ENCODE results near the gene NFKBIA.
A peak's percentile ranks its signal among the peaks of the same experiment; 100 is the strongest.
"Not testable (repeated sequence)": the region's sequence is repeated elsewhere in the genome, so short reads cannot be mapped to it uniquely, and the experiment has no call there.

The NFKBIA gene, protein sequence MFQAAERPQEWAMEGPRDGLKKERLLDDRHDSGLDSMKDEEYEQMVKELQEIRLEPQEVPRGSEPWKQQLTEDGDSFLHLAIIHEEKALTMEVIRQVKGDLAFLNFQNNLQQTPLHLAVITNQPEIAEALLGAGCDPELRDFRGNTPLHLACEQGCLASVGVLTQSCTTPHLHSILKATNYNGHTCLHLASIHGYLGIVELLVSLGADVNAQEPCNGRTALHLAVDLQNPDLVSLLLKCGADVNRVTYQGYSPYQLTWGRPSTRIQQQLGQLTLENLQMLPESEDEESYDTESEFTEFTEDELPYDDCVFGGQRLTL

DNA sequence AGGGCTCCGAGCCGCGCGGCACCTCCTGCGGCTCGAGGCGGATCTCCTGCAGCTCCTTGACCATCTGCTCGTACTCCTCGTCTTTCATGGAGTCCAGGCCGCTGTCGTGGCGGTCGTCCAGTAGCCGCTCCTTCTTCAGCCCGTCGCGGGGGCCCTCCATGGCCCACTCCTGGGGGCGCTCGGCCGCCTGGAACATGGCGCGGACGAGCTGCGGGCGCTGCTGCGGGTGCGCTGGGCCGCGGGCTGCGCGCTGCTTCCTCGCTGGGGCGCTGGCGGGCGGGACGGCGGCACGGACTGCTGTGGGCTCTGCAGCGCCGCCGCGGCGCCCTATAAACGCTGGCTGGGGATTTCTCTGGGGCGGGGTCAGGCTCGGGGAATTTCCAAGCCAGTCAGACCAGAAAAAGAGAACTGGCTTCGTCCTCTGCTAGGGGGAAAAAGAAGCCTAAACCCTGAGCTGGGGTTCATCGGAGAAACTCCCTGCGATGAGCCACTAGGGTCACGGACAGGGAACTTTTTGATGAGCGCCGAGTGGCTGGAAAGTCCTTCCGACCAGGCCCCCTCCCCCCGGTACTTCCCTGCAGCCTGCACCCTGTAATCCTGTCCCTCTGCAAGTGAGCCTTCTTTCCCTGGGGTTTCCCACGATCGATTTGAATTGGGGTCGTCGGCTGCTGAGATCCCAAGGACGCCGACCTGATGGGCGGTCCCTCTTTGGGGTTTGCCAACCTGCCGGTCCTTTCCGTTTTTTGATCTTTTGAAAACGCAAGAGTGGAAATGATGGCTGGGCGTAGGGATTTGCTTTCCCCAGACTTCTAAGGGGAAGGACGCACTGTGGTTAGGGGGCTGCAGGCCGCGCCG lies at the start of gene NFKBIA:
Gene NFKBIA (minus strand): TSS at position 301 of the 855 bp plus-strand sequence. CDS start 105 bp downstream, at position 196.
- peak; percentile 91 to 93 for DNase-seq (ENCODE audit: low read depth in 2 of 2)

DNA sequence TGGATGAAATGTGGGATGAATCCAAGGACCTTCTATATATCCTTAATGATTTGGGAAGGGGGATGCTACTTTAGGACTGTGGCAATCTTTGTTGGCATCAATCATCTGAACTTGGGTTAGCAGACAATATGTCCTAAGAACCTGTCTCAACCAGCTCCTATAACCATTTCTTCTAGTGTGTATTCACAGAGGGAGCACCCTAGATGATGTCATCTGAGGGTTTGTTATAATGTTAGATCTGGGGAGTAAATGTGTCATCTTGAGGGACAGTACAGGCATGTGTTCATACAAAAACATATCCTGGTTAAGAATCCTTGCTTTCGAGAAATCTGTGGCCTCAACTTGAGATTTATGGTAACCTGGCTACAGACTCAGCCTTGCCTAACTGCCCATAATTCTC lies 41.9 kb upstream of the NFKBIA start:
- no peak for DNase-seq (ENCODE audit: low read depth in 2 of 2)

DNA sequence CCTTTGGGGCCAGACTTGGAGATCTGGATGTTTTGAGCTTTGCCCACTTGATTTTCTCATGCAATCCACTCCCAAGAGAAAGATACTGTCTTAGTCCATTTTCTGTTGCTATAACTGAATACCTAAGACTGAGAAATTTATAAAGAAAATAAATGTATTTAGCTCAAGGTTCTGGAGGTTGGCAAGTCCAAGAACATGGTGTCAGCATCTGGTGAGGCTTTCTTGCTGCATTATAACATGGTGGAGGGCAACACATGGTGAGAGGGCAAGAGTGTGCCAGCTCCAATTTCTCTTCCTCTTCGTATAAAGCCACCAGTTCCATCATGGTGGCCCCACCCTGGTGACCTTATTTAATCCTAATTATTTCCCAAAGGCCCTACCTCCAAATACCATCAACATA lies 39.6 kb upstream of the NFKBIA start:
- no peak for DNase-seq (ENCODE audit: low read depth in 2 of 2)

DNA sequence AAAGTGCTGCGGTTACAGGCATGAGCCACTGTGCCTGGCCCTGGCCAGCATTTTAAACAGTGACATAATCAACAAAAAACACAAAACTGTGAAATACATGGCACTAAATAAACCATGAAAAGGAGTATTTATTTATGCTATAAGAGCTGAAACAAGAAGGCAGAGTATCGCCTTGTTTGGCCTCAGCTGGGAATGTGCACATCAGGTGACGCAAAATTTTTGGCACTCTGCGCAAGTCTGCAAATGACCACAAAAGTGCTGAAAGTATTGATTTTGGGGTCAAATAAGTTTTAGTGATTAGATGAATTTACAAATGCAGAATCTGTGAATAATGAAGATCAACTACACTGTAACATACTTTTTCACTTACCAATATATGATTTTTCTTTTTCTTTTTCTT lies 36.6 kb upstream of the NFKBIA start:
- DNase-seq (ENCODE audit: low read depth in 2 of 2), result no peak

DNA sequence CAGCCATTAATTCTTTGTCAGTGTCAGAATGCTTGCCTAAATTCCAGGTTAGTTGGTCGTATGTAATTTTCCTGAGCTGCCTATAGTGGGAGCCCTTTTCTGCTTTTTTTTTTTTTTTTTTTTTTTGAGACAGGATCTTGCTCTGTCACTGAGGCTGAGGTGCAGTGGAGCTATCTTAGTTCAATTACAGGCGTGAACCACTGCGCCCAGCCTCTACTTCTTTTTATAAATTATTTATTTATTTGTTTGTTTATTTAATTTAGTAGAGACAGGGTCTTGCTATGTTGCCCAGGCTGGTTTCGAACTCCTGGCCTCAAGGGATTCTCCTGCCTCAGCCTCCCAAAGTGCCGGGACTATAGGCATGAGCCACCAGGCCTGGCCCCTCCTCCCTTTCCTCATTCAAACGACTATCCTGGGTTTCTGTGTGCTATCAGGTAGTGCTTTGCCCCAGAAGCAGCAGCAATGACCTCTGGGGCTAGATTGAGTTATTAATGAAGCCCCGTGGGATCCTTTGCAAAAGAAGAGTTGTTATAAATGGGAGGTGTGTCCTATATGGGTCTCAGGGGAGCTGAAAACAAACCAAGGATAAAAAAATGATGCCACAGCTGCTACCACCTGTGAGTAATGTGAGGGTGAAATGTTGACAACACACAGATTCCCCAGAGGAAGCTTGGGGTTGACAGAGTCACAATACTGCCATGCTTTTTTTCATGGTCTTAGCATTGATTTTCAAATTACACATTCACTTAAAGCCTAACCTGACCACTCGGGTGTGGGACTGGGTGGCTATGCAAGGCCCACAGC lies 34.6 kb upstream of the NFKBIA start:
- DNase-seq (ENCODE audit: low read depth in 2 of 2), result no peak

DNA sequence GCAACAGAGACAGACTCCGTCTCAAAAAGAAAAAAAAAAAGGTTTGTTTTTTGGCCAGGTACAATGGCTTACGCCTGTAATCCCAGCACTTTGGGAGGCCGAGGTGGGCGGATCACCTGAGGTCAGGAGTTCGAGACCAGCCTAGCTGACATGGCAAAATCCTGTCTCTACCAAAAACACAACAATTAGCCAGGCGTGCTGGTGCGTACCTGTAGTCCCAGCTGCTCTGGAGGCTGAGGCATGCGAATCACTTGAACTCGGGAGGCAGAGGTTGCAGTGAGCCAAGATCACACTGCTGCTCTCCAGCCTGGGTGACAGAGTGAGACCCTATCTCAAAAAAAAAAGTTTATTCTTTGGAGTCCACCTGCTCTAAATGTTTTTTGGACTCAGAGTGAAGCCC lies 33.9 kb upstream of the NFKBIA start:
- not testable (repeated sequence) for DNase-seq (ENCODE audit: low read depth in 2 of 2)

DNA sequence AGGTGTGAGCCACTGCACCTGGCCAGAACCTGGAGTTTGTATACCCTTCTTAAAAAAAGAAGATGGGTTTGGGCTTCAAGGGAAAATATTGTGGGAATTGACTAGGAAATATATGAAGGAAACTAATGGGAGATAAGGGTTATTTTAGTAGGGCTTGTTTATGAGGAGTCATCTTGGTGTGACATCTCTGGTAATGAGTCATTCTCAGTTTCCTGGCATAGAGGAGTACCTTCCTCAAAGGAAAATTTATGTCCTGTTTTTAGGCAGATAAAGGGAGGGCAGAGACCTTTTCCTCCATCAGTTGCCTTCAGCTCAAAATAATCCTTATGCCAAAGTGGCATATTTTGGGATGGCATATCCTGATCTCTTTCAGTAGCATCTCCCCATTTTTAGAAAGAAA lies 30.6 kb upstream of the NFKBIA start:
- DNase-seq (ENCODE audit: low read depth in 2 of 2), result no peak

DNA sequence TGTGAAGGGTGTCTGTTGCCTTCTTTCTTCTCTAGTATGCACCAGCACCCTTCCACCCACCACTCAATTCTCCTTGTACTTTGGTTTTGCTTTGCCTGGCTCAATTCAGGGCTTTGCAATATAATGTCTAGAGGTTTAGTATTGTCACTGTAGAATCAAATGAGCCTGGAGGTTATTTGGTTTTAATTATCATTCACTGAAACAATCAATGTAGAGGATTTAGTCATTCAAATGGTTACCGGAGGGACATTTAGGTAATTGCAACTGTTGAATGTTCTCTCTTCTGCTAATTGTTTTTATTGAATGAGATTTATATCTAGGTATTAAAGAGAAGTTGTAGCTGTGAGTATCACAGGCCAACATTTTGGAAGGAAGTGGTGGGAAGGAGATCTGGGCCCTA lies 29.3 kb upstream of the NFKBIA start:
- no peak for DNase-seq (ENCODE audit: low read depth in 2 of 2)

DNA sequence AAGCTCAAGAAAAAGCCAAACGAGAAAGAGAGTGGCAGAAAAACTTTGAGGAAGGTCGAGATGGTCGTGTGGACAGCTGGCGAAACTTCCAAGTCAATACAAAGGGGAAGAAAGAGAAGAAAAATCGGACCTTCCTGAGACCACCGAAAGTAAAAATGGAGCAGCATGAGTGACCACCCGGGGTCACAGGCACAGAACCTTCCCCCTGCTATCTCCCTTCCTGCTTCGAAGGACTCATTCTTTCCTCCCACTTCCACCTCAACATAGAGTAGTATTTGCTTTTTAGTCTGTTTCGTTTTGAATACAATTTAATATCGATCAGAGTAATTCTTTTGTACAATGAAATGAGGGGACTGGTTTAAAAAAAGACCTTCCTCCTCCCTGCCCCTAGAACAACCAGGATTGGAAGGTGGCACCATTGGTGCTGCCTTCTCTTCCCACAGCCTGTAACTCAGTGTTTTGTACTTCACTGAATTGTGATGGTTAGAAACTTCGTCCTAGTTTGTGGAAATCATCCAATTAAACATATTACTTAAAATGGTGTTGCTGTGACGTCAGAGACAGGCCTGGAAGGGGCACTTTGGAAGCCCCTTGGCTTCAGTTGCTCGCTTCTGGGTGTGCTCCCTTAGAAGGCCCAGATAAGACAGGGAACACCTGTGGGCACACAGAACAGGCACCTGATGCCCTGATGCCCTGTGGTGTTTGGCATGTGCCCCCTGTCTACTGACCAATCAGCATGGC lies 26.1 kb upstream of the NFKBIA start:
- no peak for DNase-seq (ENCODE audit: low read depth in 2 of 2)

DNA sequence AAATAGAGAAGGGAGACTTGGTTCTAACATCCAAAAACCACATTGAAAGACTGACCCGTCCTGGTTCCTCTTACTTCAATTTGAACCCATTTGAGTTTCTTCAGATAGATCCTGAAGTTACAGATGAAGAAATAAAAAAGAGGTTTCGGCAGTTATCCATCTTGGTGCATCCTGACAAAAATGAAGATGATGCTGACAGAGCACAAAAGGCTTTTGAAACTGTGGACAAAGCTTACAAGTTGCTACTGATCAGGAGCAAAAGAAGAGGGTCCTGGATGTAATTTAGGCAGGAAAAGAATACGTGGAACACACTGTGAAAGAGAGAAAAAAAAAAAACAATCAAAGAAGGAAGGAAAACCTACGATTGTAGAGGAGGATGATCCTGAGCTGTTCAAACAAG lies 25.4 kb upstream of the NFKBIA start:
- DNase-seq (ENCODE audit: low read depth in 2 of 2), result no peak

DNA sequence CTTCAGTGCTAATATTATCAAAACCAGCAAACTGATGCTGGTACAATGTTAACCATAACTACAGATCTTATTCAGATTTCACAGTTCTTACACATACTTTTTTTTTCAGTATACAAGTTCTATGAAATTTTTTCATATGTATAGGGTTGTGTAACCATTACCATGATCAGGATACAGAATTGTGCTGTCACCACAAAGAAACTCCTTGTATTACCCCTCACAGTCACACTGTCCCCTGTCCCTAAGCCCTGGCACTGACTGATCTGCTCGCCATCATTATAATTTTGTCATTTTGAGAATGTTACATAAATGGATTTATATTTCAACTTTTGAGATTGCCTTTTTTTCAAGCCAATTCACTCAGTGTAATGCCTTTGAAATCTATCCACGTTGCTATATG lies 21.3 kb upstream of the NFKBIA start:
- no peak for DNase-seq (ENCODE audit: low read depth in 2 of 2)

DNA sequence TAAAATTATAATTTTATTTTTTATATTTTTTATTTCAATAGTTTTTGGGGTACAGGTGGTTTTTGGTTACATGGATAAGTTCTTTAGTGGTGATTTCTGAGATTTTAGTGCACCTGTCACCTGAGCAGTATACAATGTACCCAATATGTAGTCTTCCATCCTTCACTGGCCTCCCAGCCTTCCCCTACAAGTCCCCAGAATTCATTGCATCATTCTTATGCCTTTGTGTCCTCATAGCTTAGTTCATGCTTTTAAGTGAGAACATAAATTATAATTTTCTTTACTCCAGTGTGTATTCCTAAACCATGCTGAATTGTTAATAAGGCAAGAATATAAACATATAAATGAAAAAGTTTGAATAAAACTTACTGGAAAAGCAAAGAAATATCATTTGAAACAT lies 19.1 kb upstream of the NFKBIA start:
- DNase-seq (ENCODE audit: low read depth in 2 of 2), result no peak

DNA sequence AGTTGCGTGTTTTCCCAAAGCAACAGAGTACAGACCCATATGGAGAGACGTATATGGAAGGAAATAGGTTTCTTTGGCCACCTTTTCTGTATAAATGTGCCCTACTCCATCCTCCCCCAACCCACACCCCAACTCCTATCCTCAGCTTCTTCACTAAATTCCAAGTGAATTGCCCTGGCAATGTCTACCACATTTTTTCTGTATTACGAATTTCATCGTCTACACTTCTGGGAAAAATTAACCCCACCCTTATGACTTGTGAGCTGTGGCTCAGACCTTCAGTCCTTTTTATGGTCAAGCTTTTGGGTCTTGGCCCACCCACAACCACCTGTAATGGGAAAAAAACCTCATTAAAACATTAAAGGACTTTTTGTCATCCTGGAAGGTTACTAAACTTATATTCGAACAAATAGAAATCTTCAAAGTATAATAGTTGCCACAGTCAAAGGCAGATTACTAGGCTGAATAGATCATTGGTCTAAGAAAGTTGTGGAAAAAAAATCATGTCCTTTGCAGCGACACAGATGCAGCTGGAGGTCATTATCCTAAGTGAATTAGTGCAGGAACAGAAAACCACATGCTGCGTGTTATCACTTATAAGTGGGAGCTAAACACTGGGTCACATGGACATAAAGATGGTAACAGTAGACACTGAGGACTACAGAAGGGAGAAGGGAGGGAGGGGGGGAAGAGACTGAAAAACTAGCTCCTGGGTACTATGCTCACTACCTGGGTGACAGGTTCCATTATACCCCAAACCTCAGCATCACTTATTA lies 15.7 kb upstream of the NFKBIA start:
- no peak for DNase-seq (ENCODE audit: low read depth in 2 of 2)

DNA sequence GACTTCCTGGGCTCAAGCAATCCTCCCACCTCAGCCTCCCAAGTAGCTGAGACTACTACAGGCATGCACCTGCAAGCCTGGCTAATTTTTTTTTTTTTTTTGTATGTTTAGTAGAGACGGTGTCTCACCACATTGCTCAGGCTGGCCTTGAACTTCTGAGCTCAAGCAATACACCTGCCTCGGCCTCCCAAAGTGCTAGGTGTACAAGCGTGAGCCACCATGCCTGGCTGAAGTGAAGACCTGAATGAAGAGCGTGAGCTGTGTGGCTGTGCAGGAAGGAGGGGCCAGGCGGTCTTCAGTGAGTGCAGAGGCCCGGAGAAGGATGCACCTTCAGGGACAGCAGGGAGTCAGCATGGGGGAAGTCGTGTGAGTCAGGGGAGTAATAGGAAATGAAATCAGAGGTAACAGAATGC lies 14.9 kb upstream of the NFKBIA start:
- DNase-seq (ENCODE audit: low read depth in 2 of 2), result no peak

DNA sequence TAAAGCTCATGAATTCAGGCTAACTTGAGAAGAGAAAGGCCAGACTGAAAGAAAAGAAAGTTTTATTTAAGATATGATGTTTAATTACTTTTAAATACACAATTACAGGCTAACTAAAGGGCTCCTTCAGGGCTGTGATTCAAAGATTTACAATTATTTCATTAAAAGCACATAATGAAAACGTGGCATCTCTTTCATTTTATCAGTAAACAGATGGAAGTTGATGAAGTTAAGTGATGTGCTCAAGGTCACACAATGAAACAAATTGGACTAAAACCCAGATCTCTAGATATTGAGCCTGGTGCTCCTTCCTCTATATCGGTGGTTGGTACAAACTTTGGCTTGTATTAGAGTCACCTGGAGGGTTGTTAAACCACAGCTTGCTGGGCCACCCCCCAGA lies 13.5 kb upstream of the NFKBIA start:
- DNase-seq (ENCODE audit: low read depth in 2 of 2), result no peak

DNA sequence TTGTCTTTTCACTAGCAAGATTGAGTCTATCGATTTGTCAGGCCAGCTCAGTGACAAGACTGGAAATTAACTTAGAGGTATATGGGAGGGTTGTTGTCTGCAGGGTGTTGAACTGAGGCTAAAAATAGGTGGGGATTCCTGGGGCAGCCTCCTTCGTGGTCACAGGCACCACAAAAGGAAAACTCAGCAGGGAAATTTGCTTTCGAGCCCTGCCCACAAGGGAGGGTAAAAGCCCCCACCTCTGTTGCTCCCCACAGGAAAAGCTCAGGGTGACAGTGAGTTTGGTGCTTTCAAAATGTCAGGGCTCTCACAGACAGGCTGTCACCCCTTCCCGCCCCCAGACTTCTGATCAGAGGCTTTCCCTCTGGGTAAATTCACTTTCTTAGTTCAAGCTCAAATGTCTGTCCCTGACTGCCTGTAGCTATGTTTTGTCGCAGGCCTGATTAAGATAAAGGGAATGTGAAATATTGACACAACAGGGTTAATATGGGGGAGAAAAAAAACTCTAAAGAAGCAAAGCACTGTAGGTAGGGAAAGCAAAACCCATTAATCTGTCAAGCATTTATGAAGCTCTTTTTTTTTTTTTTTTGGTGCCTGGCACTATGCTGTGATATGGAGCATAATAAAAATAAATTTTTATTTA lies 11.7 kb upstream of the NFKBIA start:
- DNase-seq (ENCODE audit: low read depth in 2 of 2), result peak; percentile 62 to 67

DNA sequence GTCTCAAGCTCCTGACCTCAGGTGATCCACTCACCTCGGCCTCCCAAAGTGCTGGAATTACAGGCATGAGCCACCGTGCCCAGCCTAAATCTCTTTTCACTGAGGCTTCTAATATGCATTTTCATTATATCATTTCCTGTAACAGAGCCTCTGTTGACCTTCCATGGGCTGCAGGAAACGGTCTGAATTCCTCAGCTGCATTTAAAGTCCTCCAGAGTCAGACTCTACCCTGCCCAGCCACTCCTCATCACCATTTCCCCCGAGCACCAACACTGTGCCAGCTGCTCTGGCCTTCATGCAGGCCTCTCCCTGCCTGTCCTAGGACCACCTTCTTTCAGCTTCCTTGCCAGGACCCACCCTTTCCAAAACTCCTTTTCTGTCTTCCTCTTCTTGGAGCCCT lies 9.8 kb upstream of the NFKBIA start:
- DNase-seq (ENCODE audit: low read depth in 2 of 2), result no peak

DNA sequence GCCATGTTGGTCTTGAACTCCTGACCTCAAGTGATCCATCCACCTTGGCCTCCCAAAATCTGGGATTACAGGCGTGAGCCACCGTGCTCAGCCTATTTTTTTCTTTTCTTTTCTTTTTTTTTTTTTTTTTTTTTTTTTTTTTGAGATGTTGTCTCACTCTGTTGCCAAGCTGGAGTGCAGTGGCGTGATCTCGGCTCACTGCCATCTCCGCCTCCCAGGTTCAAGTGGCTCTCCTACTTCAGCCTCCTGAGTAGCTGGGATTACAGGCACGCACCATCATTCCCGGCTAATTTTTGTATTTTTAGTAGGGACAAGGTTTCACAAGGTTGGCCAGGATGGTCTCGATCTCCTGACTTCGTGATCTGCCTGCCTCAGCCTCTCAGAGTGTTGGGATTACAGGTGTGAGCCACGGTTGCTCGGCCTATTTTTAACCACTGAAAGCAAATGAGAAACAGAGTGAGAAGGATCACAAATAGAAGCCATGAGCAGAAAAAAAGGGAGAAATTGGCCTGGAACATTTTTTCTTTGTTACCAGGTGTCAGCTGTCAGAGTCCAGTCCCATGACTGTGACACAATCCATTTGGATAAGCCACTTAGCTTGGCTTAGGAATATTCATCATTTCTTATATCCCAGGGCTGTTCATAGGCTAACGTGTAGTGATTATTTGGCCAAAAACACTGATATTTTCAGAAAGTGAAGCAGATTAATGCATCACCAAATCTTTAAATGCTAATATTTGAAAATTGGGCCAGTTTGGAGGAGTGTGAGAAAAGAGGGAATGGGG lies 7.9 kb upstream of the NFKBIA start:
- no peak for DNase-seq (ENCODE audit: low read depth in 2 of 2)

DNA sequence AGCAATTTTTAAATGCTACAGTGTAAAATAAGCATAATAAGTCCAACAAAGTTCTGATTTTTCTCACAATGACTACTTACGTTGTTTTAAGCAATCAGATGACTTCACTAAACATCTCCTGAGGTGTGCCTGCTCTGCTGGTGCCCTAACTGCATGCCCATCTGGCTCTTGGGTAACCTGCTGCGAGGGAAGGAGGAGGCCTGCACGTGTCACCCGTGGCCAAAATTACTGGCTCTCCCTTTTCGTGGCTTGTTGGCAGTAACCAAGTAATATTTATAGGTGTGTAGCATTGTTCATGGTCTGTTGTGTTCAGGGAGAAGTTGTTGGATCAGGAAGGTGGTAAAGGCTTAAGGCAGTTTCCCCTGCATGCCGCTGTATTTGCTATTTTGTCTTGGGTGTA lies 6.3 kb upstream of the NFKBIA start:
- DNase-seq (ENCODE audit: low read depth in 2 of 2), result no peak

DNA sequence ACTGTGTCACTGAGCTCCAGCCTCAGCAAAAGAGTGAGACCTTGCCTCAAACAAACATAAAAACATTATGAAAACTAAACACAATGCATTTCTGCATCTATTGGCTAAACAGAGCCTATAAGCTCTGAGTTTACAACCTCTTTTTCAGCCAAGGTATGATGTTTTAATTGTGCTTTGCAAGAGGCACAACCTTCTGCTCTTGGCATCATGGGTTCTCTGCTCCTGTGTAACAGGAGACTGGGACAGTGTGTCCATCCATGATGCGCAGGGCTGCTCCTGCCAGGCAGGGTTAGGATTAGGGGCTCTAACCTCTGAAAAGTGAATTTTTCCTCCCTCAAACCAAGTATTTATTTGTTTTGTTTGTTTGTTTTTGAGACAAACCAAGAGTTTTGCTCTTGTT lies 5.0 kb upstream of the NFKBIA start:
- no peak for DNase-seq (ENCODE audit: low read depth in 2 of 2)
